AG04449 (cell line): ENCODE measurements around the gene RBM14.

ENCODE experiments used
- CTCF ChIA-PET: fragments of 350-600 bp; formaldehyde crosslinking; extraction: SDS; loops from one replicate; lab custom pipeline; 2021; ENCODE audit warnings: antibody characterized with exemption; lab: Yijun Ruan, JAX
- POLR2A ChIA-PET: fragments of 400-600, 350-600 bp; formaldehyde crosslinking; extraction: SDS; loops from one replicate; lab custom pipeline; 2020; ENCODE audit warnings: antibody characterized with exemption, inconsistent platforms; lab: Yijun Ruan, JAX
- DNase-seq: peaks from one replicate; pipeline ENCODE4 v3.0.0-alpha.2; 2010; ENCODE audit warnings: low read depth, low spot score
- H3K4me3 ChIP-seq: 2 replicates; pipeline ENCODE4 v1.5.1; 2011; ENCODE audit warnings: low read depth, mild to moderate bottlenecking, control low read depth, low read length
- TF ChIP-seq, protein P1 (sequence below): IDR thresholded peaks from one replicate; pipeline ENCODE4 v1.5.1; 2011; ENCODE audit warnings: mild to moderate bottlenecking, moderate library complexity, low read length, control low read depth, inconsistent platforms; ENCODE audit not compliant: insufficient read depth; ENCODE audit errors: missing control alignments

RBM14 gene, protein sequence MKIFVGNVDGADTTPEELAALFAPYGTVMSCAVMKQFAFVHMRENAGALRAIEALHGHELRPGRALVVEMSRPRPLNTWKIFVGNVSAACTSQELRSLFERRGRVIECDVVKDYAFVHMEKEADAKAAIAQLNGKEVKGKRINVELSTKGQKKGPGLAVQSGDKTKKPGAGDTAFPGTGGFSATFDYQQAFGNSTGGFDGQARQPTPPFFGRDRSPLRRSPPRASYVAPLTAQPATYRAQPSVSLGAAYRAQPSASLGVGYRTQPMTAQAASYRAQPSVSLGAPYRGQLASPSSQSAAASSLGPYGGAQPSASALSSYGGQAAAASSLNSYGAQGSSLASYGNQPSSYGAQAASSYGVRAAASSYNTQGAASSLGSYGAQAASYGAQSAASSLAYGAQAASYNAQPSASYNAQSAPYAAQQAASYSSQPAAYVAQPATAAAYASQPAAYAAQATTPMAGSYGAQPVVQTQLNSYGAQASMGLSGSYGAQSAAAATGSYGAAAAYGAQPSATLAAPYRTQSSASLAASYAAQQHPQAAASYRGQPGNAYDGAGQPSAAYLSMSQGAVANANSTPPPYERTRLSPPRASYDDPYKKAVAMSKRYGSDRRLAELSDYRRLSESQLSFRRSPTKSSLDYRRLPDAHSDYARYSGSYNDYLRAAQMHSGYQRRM

DNA sequence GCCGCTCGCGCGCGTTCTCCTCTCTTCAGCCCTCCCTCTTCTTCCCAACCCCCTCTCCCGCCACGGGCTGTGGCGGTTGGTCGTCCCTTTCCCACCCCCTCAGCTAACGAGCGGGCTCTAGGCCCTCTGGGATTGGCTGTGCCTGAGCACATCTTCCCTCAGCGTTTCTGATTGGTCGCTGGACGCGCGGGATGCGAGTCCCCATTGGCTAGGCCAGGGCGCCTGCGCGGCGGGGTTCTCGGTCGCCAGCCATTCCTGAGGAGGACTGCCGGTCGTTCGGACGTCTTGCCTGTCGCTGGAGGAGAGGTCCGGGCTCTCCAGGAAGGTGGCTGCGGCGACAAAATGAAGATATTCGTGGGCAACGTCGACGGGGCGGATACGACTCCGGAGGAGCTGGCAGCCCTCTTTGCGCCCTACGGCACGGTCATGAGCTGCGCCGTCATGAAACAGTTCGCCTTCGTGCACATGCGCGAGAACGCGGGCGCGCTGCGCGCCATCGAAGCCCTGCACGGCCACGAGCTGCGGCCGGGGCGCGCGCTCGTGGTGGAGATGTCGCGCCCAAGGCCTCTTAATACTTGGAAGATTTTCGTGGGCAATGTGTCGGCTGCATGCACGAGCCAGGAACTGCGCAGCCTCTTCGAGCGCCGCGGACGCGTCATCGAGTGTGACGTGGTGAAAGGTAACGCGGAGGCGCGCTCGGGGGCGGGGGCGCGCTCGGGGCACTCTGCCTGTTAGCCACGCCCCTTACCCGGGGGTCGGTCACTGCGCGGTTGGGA lies at the start of gene RBM14:
RBM14 (plus strand) TSS at position 252 of the 776 bp plus-strand sequence; CDS start at position 343, 91 bp downstream.
- CTCF ChIA-PET = interaction anchor here (1.2 kb wide), 1 partner anchor 16 kb away, joined by 3 read pairs; no protein-coding TSS in a partner anchor

DNA sequence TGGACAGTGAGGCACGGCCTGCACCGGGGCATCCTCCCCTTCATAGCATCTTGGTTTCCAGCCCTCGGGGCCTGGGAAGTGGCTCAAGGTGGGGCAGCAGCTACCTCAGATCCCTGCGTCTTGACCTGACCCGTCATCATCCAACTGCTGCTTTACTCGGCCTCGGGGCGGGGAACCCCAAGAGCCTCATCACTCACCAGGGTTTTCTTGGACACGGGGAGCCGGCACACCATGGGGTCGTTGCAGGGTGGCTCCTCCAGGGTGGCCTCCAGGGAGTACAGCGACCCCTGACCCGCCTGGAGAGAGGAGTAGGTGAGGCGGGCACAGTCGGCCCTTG lies 48.7 kb upstream of the RBM14 start:
- H3K4me3 ChIP-seq = peak overlapping the region; percentile 57
- TF ChIP-seq, protein P1, sequence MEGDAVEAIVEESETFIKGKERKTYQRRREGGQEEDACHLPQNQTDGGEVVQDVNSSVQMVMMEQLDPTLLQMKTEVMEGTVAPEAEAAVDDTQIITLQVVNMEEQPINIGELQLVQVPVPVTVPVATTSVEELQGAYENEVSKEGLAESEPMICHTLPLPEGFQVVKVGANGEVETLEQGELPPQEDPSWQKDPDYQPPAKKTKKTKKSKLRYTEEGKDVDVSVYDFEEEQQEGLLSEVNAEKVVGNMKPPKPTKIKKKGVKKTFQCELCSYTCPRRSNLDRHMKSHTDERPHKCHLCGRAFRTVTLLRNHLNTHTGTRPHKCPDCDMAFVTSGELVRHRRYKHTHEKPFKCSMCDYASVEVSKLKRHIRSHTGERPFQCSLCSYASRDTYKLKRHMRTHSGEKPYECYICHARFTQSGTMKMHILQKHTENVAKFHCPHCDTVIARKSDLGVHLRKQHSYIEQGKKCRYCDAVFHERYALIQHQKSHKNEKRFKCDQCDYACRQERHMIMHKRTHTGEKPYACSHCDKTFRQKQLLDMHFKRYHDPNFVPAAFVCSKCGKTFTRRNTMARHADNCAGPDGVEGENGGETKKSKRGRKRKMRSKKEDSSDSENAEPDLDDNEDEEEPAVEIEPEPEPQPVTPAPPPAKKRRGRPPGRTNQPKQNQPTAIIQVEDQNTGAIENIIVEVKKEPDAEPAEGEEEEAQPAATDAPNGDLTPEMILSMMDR = no peak
- ChIA-PET CTCF (interaction anchor here (2.4 to 5.6 kb wide), 3 partner anchors 11 to 111 kb away, joined by 9 to 46 read pairs (median 15); partner anchors contain the start of genes CCDC87, CCS and RBM4B), POLR2A (interaction anchor here (0.6 kb wide), 1 partner anchor 52 kb away, joined by 3 read pairs; no protein-coding TSS in a partner anchor)
- no peak for DNase-seq

More for the DNA sequence above, at the start of gene RBM14:
- DNase-seq = peak; percentile 93
- POLR2A ChIA-PET = interaction anchor here (0.6 to 3.2 kb wide), 18 partner anchors 8 to 1704 kb away, joined by 3 to 37 read pairs (median 6); partner anchors contain the start of genes CCDC87, RBM4, RBM4B and RIN1
- TF ChIP-seq, protein P1 = no peak
- peak within 1 kb of the TSS; percentile 94 for H3K4me3 ChIP-seq

DNA sequence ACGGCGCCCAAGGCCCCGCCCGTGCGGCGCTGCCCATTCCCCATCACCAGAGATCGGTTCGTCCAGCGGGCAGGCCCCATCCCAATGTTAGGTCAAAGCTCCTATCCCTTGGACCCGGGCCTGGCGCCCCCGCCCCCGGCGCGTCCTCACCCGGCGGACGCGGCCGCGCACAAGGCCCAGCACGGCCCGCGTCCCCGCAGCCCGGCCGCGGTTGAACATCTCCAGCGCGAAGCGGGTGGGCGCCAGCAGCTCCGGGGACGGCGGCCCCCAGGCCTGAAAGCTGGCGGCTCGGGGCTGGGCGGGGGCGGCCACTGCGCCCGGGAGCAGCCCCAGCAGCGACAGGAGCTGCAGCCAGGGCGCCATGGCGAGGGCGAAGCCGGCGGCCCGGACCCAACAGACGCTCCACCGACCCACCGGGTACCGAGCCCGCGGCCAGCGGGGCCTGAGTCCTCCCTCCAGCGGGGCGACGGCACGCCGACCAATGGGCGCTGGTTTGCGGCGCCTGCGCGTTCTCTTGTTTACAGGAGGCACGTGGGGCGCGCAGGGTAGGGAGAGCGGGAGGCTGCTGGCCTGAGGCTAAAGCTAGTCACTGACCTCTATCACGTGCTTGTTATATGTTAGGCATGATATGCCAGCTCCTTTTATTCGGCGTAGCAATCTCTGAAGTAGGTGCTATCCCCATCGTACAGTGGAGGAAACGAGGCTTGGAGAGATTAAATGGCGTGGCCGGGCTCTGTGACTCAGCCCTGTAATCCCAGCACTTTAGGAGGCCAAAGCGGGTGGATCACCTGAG lies 48.1 kb upstream of the RBM14 start, which contains the start of gene CTSF:
CTSF (minus strand) TSS at position 483 of the 793 bp plus-strand sequence; CDS start at position 363, 120 bp downstream.
- POLR2A ChIA-PET = interaction anchor here (1.0 kb wide), 1 partner anchor 22 kb away, joined by 3 read pairs; the partner anchor contains the start of gene ZDHHC24
- CTCF ChIA-PET = interaction anchor here (0.8 to 5.6 kb wide), 6 partner anchors 10 to 110 kb away, joined by 3 to 46 read pairs (median 7); partner anchors contain the start of genes CCDC87, CCS and RBM4B
- H3K4me3 ChIP-seq = peak within 1 kb of the TSS; percentile 57
- no peak for DNase-seq
- TF ChIP-seq, protein P1 = no peak

DNA sequence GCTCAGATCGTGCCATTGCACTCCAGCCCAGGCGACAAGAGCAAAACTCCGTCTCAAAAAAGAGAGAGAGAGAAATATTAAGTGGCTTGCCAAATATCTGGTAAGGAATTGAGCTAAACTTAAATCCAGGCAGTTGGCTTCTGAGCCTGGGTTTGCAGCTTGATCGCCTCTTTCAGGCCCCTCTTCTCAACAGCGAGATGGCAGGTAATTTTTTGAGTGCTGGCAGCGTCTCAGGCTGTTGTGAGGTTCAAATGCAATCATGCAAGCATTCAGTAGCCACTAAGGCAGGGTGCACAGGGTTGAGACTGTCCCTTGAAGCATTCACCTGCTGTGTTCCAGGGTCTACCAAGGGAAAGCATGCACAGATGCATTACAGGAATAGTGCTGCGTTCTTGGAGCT lies 47.4 kb upstream of the RBM14 start:
- ChIA-PET POLR2A (interaction anchor here (1.0 kb wide), 1 partner anchor 23 kb away, joined by 3 read pairs; the partner anchor contains the start of gene ZDHHC24), CTCF (interaction anchor here (0.8 to 5.6 kb wide), 6 partner anchors 9 to 109 kb away, joined by 3 to 46 read pairs (median 7); partner anchors contain the start of genes CCDC87, CCS and RBM4B)
- DNase-seq = no peak
- H3K4me3 ChIP-seq = no peak overlapping the region
- TF ChIP-seq, protein P1 = no peak
